Head of caudate nucleus (tissue), 42 donors: ENCODE measurements around the gene UPK2.

ENCODE experiments used
- DNase-seq, 42 donors: peaks; one replicate each; pipeline versions ENCODE4 v3.0.0 to v3.0.0-alpha.2; 2020 to 2021; ENCODE audit warnings: mixed read lengths in 7 of 42
- intact Hi-C: fragments of 100-400 bp; cut with DNase I; formaldehyde crosslinking; loops from one replicate; pipeline ENCODE4 v1.15.0; 2022

UPK2 gene

GRCh38 chr11:118956094-118956846 lies at the start of gene UPK2:
UPK2 (plus strand) TSS chr11:118956298; CDS start chr11:118956351, 53 bp downstream.
- peak; percentile 87 to 97 (median 93) for DNase-seq
- intact Hi-C loops, result loop anchor here (2.0 kb wide), 1 partner anchor 49 kb away; no protein-coding TSS in a partner anchor

- DNase-seq, result peak in 41 of 42 donors; percentile 78 to 96 (median 90)
- intact Hi-C loops, result loop anchor here (2.0 to 10.0 kb wide), 3 partner anchors 21 to 113 kb away; partner anchors contain the start of genes DDX6 and UPK2
Observed at GRCh38 chr11:118907051-118908042, 48.8 kb upstream of the UPK2 start.

GRCh38 chr11:118908264-118908663 lies 47.8 kb upstream of the UPK2 start:
- intact Hi-C loops, result loop anchor here (10.0 kb wide), 1 partner anchor 113 kb away; the partner anchor contains the start of gene DDX6
- DNase-seq, result no peak

GRCh38 chr11:118908901-118909618 lies 47.0 kb upstream of the UPK2 start:
- intact Hi-C loops, result loop anchor here (10.0 kb wide), 1 partner anchor 114 kb away; the partner anchor contains the start of gene DDX6
- DNase-seq, result peak; percentile 48 to 91 (median 72)

GRCh38 chr11:118909619-118910308 lies 46.3 kb upstream of the UPK2 start:
- intact Hi-C loops, result loop anchor here (10.0 kb wide), 1 partner anchor 115 kb away; the partner anchor contains the start of gene DDX6

GRCh38 chr11:118910309-118911112 lies 45.6 kb upstream of the UPK2 start:
- intact Hi-C loops, result no loop called here
- DNase-seq, result peak in 41 of 42 donors; percentile 32 to 85 (median 69)

More at GRCh38 chr11:118909619-118910308, 46.3 kb upstream of the UPK2 start:
- DNase-seq, result no peak

- peak in 2 of 42 donors; percentile 36 to 48 for DNase-seq
- intact Hi-C loops, result no loop called here
Observed at GRCh38 chr11:118911113-118911879, 44.8 kb upstream of the UPK2 start.

- peak; percentile 52 to 96 (median 82) for DNase-seq
- intact Hi-C loops, result no loop called here
Observed at GRCh38 chr11:118911880-118912741, 44.0 kb upstream of the UPK2 start.

GRCh38 chr11:118912742-118913410 lies 43.2 kb upstream of the UPK2 start:
- intact Hi-C loops, result no loop called here
- no peak for DNase-seq

- intact Hi-C loops, result no loop called here
- DNase-seq, result peak; percentile 54 to 90 (median 74)
Observed at GRCh38 chr11:118913411-118914125, 42.5 kb upstream of the UPK2 start.

- intact Hi-C loops, result no loop called here
- peak; percentile 65 to 90 (median 79) for DNase-seq
Observed at GRCh38 chr11:118914178-118914918, 41.8 kb upstream of the UPK2 start.

GRCh38 chr11:118914987-118915386 lies 41.1 kb upstream of the UPK2 start:
- intact Hi-C loops, result no loop called here
- DNase-seq, result no peak

GRCh38 chr11:118915396-118915795 lies 40.7 kb upstream of the UPK2 start:
- intact Hi-C loops, result no loop called here
- no peak for DNase-seq
